Suprapubic skin (tissue), 4 donors: ENCODE results near the gene ATP6V1E1.

Source experiments
- CTCF ChIP-seq, 2 donors: fragments of 200-600 bp in 1 of 2; fragments of 450-650 bp in 1 of 2; sonication (generic) in 1 of 2; IDR thresholded peaks; one replicate each; pipeline ENCODE4 v1.5.1; 2016 to 2019; ENCODE audit warnings: antibody characterized with exemption in 2 of 2, mild to moderate bottlenecking in 1 of 2, moderate library complexity in 1 of 2
- EP300 ChIP-seq: sonication (generic); formaldehyde crosslinking; IDR thresholded peaks from one replicate; pipeline ENCODE4 v1.6.1; 2017; ENCODE audit warnings: antibody characterized with exemption
- POLR2A ChIP-seq, 2 donors: fragments of 450-650 bp; IDR thresholded peaks; one replicate each; pipeline ENCODE4 v1.6.1; 2017; ENCODE audit warnings: antibody characterized with exemption in 2 of 2, mild to moderate bottlenecking in 2 of 2, moderate library complexity in 2 of 2
- POLR2AphosphoS5 ChIP-seq, 3 donors: sonication (generic); formaldehyde crosslinking; IDR thresholded peaks; one replicate each; pipeline ENCODE4 v1.6.1; 2017; ENCODE audit warnings: antibody characterized with exemption in 3 of 3

GRCh38 chr22:17648569-17648968 lies 20.0 kb upstream of the ATP6V1E1 start:
- no peak for TF ChIP-seq POLR2A (IDR thresholded peaks at IDR 0.05)
- no peak for TF ChIP-seq CTCF (IDR thresholded peaks at IDR 0.05)
- no peak for TF ChIP-seq EP300
- TF ChIP-seq POLR2AphosphoS5 (IDR thresholded peaks at IDR 0.05), result no peak
